OCI-LY1 (cell line): ENCODE results near the gene CEBPZOS.
"Not testable (repeated sequence)": the region's sequence is repeated elsewhere in the genome, so short reads cannot be mapped to it uniquely, and the experiment has no call there.

Experiments
- H2AFZ ChIP-seq: fragments of 200-600 bp; sonication (generic), shearing (Covaris generic); 2 replicates; pipeline ENCODE4 v1.6.0; 2014; ENCODE audit warnings: antibody characterized with exemption, mild to moderate bottlenecking, low read length
- H3F3A ChIP-seq: fragments of 200-600 bp; sonication (generic), shearing (Covaris generic); 2 replicates; pipeline ENCODE4 v1.6.0; 2014; ENCODE audit warnings: mild to moderate bottlenecking, antibody characterized with exemption, low read length, moderate library complexity; ENCODE audit not compliant: insufficient read depth
- H3K27ac ChIP-seq: fragments of 200-600 bp; sonication (generic); 2 replicates; pipeline ENCODE4 v1.5.1; 2014; ENCODE audit warnings: low read length, mixed run types, mild to moderate bottlenecking, low read depth; ENCODE audit not compliant: poor library complexity, severe bottlenecking
- H3K27me3 ChIP-seq: fragments of 200-600 bp; sonication (generic); 2 replicates; pipeline ENCODE4 v1.6.0; 2014; ENCODE audit warnings: antibody characterized with exemption, mild to moderate bottlenecking, low read length, moderate library complexity; ENCODE audit not compliant: insufficient read depth
- H3K36me3 ChIP-seq: fragments of 200-600 bp; sonication (generic); 2 replicates; pipeline ENCODE4 v1.6.1; 2014; ENCODE audit warnings: mild to moderate bottlenecking, antibody characterized with exemption, low read length, moderate library complexity, mixed read lengths; ENCODE audit not compliant: insufficient read depth
- H3K4me1 ChIP-seq: fragments of 200-600 bp; sonication (generic); 2 replicates; pipeline ENCODE4 v1.5.1; 2014; ENCODE audit warnings: mild to moderate bottlenecking, low read length, moderate library complexity; ENCODE audit not compliant: insufficient read depth, severe bottlenecking
- H3K4me2 ChIP-seq: fragments of 200-600 bp; sonication (generic), shearing (Covaris generic); 2 replicates; pipeline ENCODE4 v1.6.1; 2014; ENCODE audit warnings: low read length
- H3K4me3 ChIP-seq: fragments of 200-600 bp; sonication (generic); 2 replicates; pipeline ENCODE4 v1.5.1; 2014; ENCODE audit warnings: low read length, low read depth, mild to moderate bottlenecking, mixed read lengths; ENCODE audit not compliant: poor library complexity, severe bottlenecking
- H3K79me2 ChIP-seq: fragments of 200-600 bp; shearing (Covaris generic); 2 replicates; pipeline ENCODE4 v1.6.1; 2016; ENCODE audit warnings: mixed run types, low read length, mixed read lengths; ENCODE audit not compliant: insufficient read depth
- H3K9ac ChIP-seq: fragments of 200-600 bp; sonication (generic), shearing (Covaris generic); 2 replicates; pipeline ENCODE4 v1.6.1; 2014; ENCODE audit warnings: mild to moderate bottlenecking, low read length, mixed read lengths
- H3K9me2 ChIP-seq: fragments of 200-600 bp; sonication (generic), shearing (Covaris generic); 2 replicates; pipeline ENCODE4 v1.6.1; 2014; ENCODE audit warnings: low read depth, mild to moderate bottlenecking, low read length, mixed read lengths
- H3K9me3 ChIP-seq: fragments of 200-600 bp; shearing (Covaris generic); 2 replicates; pipeline ENCODE4 v1.6.1; 2014; ENCODE audit warnings: low read length, mixed read lengths
- H4K20me1 ChIP-seq: fragments of 200-600 bp; sonication (generic), shearing (Covaris generic); 2 replicates; pipeline ENCODE4 v1.6.0; 2016; ENCODE audit warnings: mild to moderate bottlenecking, low read length; ENCODE audit not compliant: insufficient read depth
- EZH2 ChIP-seq: fragments of 200-600 bp; sonication (generic), shearing (Covaris generic); IDR thresholded peaks from 2 replicates; pipeline ENCODE4 v1.8.0; 2017; ENCODE audit warnings: borderline replicate concordance, mixed run types, mild to moderate bottlenecking, antibody characterized with exemption, low read length, moderate library complexity, mixed read lengths
- TF ChIP-seq, protein P1 (sequence below): fragments of 200-600 bp; sonication (generic), shearing (Covaris generic); IDR thresholded peaks from 2 replicates; pipeline ENCODE4 v1.5.1; 2017; ENCODE audit warnings: mild to moderate bottlenecking, antibody characterized with exemption, low read length, moderate library complexity, mixed read lengths

CEBPZOS gene

DNA sequence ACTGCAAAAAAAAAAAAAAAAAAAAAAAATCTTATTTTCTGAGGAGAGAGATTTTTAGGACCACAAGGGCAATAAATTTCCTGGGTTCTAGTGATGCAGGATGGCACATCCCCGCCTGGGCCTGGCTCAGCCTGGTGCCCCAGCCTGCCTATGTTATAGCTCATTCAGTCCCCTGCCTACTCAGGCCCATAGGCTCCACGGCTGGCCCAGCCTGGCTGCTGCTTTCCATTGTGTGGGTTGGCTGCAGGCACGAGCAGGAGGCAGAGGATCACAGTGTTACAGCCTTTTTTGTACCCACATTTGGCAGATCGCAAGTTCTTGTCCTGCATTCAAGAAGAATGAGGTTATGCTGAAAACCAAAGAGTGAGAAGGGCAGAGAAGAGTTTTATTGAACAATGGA lies 5.0 kb upstream of the CEBPZOS start:
- H3K36me3 ChIP-seq, result no peaks in the 10 kb centered on the region
- no peak overlapping the region for H3K9ac ChIP-seq
- no peaks in the 10 kb centered on the region for H3K9me3 ChIP-seq
- no peak overlapping the region for H3K4me2 ChIP-seq
- no peaks in the 10 kb centered on the region for H4K20me1 ChIP-seq
- H3K4me1 ChIP-seq, result peaks cover 5% of the 10 kb centered on the region
- H3K4me3 ChIP-seq, result no peak overlapping the region
- H3K27ac ChIP-seq, result no peak overlapping the region
- H3F3A ChIP-seq, result no peaks in the 10 kb centered on the region
- H3K27me3 ChIP-seq, result no peaks in the 10 kb centered on the region; the same call in 1 of the 2 replicates
- H2AFZ ChIP-seq, result no peak overlapping the region
- no peak for TF ChIP-seq EZH2
- TF ChIP-seq, protein P1, sequence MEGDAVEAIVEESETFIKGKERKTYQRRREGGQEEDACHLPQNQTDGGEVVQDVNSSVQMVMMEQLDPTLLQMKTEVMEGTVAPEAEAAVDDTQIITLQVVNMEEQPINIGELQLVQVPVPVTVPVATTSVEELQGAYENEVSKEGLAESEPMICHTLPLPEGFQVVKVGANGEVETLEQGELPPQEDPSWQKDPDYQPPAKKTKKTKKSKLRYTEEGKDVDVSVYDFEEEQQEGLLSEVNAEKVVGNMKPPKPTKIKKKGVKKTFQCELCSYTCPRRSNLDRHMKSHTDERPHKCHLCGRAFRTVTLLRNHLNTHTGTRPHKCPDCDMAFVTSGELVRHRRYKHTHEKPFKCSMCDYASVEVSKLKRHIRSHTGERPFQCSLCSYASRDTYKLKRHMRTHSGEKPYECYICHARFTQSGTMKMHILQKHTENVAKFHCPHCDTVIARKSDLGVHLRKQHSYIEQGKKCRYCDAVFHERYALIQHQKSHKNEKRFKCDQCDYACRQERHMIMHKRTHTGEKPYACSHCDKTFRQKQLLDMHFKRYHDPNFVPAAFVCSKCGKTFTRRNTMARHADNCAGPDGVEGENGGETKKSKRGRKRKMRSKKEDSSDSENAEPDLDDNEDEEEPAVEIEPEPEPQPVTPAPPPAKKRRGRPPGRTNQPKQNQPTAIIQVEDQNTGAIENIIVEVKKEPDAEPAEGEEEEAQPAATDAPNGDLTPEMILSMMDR, result no peak
- H3K9me2 ChIP-seq, result no peaks in the 10 kb centered on the region
- no peaks in the 10 kb centered on the region for H3K79me2 ChIP-seq

DNA sequence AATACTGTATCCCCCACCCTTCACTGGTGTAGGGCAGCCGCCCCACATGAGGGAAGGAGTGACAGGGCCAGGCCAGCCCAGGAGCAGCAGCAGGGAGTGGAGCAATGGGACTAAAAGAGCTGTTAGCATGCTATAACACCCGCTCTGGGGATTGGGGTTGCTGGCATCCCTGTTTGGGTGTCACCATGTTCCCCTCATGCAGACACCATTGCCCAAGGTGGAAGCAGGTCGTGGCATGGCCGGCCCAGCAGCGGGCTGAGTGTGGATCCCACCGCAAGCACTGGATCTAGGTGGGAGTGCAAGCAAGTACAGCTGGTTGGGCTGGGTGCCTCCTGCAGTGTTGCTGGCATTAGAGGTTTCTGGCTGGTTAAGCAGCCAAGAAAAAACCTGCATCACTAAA lies 4.5 kb upstream of the CEBPZOS start:
- Histone ChIP-seq H3K36me3 (no peaks in the 10 kb centered on the region), H3K9me2 (no peaks in the 10 kb centered on the region), H3K4me3 (no peak overlapping the region), H3K79me2 (no peaks in the 10 kb centered on the region), H3K4me1 (peaks cover 5% of the 10 kb centered on the region), H3F3A (no peaks in the 10 kb centered on the region), H4K20me1 (no peaks in the 10 kb centered on the region), H3K9me3 (no peaks in the 10 kb centered on the region), H3K27ac (no peak overlapping the region), H3K4me2 (no peak overlapping the region), H3K27me3 (no peaks in the 10 kb centered on the region; the same call in 1 of the 2 replicates), H3K9ac (no peak overlapping the region), H2AFZ (no peak overlapping the region)
- no peak for TF ChIP-seq EZH2
- TF ChIP-seq, protein P1, result no peak

DNA sequence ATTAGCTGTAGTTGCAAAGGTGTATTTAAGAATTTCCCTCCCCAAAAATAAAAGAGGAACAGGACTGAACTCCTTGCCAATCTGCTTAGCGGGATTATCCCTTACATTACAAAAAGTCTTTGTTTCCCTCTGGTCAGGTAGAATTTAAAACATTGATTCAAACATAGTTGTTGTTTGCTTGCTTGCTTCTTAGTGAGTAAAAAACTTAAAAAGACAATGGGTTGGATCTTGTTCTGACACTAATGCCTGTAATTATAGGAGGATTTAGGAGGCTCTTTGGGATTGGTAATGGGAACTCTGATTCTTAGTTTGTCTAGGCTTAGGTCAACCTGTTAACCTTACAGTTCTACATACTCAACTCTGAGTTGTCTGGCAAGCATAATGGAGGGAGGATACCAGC lies 3.7 kb upstream of the CEBPZOS start:
- Histone ChIP-seq H3F3A (no peaks in the 10 kb centered on the region), H3K27me3 (no peaks in the 10 kb centered on the region; the same call in 1 of the 2 replicates), H3K9me3 (no peaks in the 10 kb centered on the region), H3K4me2 (no peak overlapping the region), H3K27ac (no peak overlapping the region), H3K4me3 (no peak overlapping the region), H3K79me2 (peaks cover 7% of the 10 kb centered on the region; the same call in 1 of the 2 replicates), H3K4me1 (peaks cover 8% of the 10 kb centered on the region), H4K20me1 (no peaks in the 10 kb centered on the region), H2AFZ (no peak overlapping the region), H3K36me3 (no peaks in the 10 kb centered on the region), H3K9me2 (no peaks in the 10 kb centered on the region), H3K9ac (no peak overlapping the region)
- TF ChIP-seq, protein P1, result no peak
- TF ChIP-seq EZH2, result no peak

DNA sequence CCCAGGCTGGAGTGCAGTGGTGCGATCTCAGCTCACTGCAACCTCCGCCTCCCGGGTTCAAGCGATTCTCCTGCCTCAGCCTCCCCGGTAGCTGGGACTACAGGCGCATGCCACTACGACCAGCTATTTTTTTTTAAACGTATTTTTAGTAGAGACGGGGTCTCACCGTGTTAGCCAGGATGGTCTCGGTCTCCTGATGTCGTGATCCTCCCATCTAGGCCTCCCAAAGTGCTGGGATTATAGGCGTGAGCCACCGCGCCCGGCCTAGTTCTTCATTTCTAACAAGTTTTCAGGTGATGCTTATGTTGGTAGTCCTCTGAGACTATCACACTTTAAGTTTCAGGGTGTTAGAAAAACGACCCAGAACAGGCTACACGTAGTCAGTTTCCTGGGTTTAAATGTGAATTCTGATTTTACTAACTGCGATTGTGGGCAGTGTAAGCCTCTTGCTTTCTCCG lies 405 bp upstream of the CEBPZOS start:
- Histone ChIP-seq H3K27ac (peak overlapping the region; percentile 81), H2AFZ (peak overlapping the region; percentile 82; the same call in 1 of the 2 replicates), H3K36me3 (peaks cover 25% of the 10 kb centered on the region)

More for the DNA sequence above, 405 bp upstream of the CEBPZOS start:
- Histone ChIP-seq H3K4me1 (peaks cover 28% of the 10 kb centered on the region), H3K9ac (peak overlapping the region; percentile 81), H3K4me3 (peak overlapping the region; percentile 79), H3K4me2 (peak overlapping the region; percentile 75), H3K79me2 (peaks cover 31% of the 10 kb centered on the region)
- H3K9me3 ChIP-seq, H3K9me2 ChIP-seq, H3K27me3 ChIP-seq, H3F3A ChIP-seq, H4K20me1 ChIP-seq: not testable (repeated sequence)
